ENCODE results near the gene TNRC6B. TPM values are rescaled to one million over a fixed set of nuclear protein-coding genes. Genes with fewer than 3 reads are reported as not detected.

The TNRC6B gene
- polyA plus RNA-seq, 1 donor (not counting 4 experiments of a cell fraction or from before 2014, with no cell fraction given), result 5.6 TPM

GRCh38 chr22:40238425-40239344, 61.0 kb downstream of the TNRC6B start:
- no peak for TF ChIP-seq EZH2 (IDR thresholded peaks at IDR 0.05; ENCODE audit: low read length)
- H3K4me3 ChIP-seq (ENCODE audit: control insufficient read depth in 2 of 3, extremely low read depth in 1 of 3, insufficient read depth in 2 of 3, low read depth in 1 of 3, low read length in 3 of 3), result no peak overlapping the region
- H2AFZ ChIP-seq (ENCODE audit: control insufficient read depth, low read length), result no peak overlapping the region
- H3K36me3 ChIP-seq (ENCODE audit: control insufficient read depth in 2 of 2, extremely low read depth in 1 of 2, insufficient read depth in 2 of 2, low read length in 2 of 2), result peaks cover 3 to 5% of the 10 kb centered on the region in 2 experiments
- no peak for DNase-seq (ENCODE audit: low read depth, low spot score)
- no peaks in the 10 kb centered on the region for H3K9me1 ChIP-seq (ENCODE audit: control insufficient read depth, extremely low read depth, insufficient read depth, low read length)
- peaks cover 59% of the 10 kb centered on the region for H3K4me1 ChIP-seq (ENCODE audit: control insufficient read depth, extremely low read depth, insufficient read depth, low read length)
- H3K79me2 ChIP-seq (ENCODE audit: control insufficient read depth, insufficient read depth, low read length), result peaks cover 29% of the 10 kb centered on the region
- no peaks in the 10 kb centered on the region for H3K27me3 ChIP-seq (ENCODE audit: control insufficient read depth, extremely low read depth, insufficient read depth, low read length)
- peak; percentile 84 for FAIRE-seq
- H3K27ac ChIP-seq (ENCODE audit: control insufficient read depth, insufficient read depth, low read length), result peak overlapping the region; percentile 66
- dilution Hi-C loops (cut with MboI; ENCODE audit: extremely low pct_ligation_motif_present, low sequenced_read_pairs), result no loop called here
- H3K4me2 ChIP-seq (ENCODE audit: control insufficient read depth, extremely low read depth, insufficient read depth, low read depth, low read length), result peak overlapping the region; percentile 33
- peak overlapping the region; percentile 39 for H3K9ac ChIP-seq (ENCODE audit: control insufficient read depth, extremely low read depth, insufficient read depth, low read length)
- no peaks in the 10 kb centered on the region for H4K20me1 ChIP-seq (ENCODE audit: control insufficient read depth, extremely low read depth, insufficient read depth, low read length)
- no peaks in the 10 kb centered on the region for H3K9me3 ChIP-seq (ENCODE audit: control insufficient read depth, low read depth, low read length)

- Histone ChIP-seq H3K4me2 (ENCODE audit: control insufficient read depth, extremely low read depth, insufficient read depth, low read depth, low read length) (peak overlapping the region; percentile 33), H2AFZ (ENCODE audit: control insufficient read depth, low read length) (no peak overlapping the region)
These were observed 61.6 kb downstream of the TNRC6B start for GRCh38 chr22:40239345-40239683.

More at GRCh38 chr22:40239345-40239683, 61.6 kb downstream of the TNRC6B start:
- H4K20me1 ChIP-seq (ENCODE audit: control insufficient read depth, extremely low read depth, insufficient read depth, low read length), result no peaks in the 10 kb centered on the region
- H3K9me1 ChIP-seq (ENCODE audit: control insufficient read depth, extremely low read depth, insufficient read depth, low read length), result peaks cover 3% of the 10 kb centered on the region
- H3K36me3 ChIP-seq (ENCODE audit: control insufficient read depth in 2 of 2, extremely low read depth in 1 of 2, insufficient read depth in 2 of 2, low read length in 2 of 2), result peaks cover 3 to 5% of the 10 kb centered on the region in 2 experiments
- TF ChIP-seq EZH2 (IDR thresholded peaks at IDR 0.05; ENCODE audit: low read length) (no peak), CTCF (optimal IDR thresholded peaks at IDR 0.05 in 1 of 3, IDR thresholded peaks at IDR 0.05 in 1 of 3, conservative IDR thresholded peaks at IDR 0.05 in 1 of 3; ENCODE audit: extremely low read depth in 1 of 3, insufficient read depth in 2 of 3, low read length in 3 of 3) (no peak)
- DNase-seq (ENCODE audit: low read depth, low spot score) (no peak), FAIRE-seq (no peak)
- no peaks in the 10 kb centered on the region for H3K9me3 ChIP-seq (ENCODE audit: control insufficient read depth, low read depth, low read length)
- no peak overlapping the region for H3K4me3 ChIP-seq (ENCODE audit: control insufficient read depth in 2 of 3, extremely low read depth in 1 of 3, insufficient read depth in 2 of 3, low read depth in 1 of 3, low read length in 3 of 3)
- peak overlapping the region; percentile 66 for H3K27ac ChIP-seq (ENCODE audit: control insufficient read depth, insufficient read depth, low read length)
- peaks cover 58% of the 10 kb centered on the region for H3K4me1 ChIP-seq (ENCODE audit: control insufficient read depth, extremely low read depth, insufficient read depth, low read length)
- dilution Hi-C loops (cut with MboI; ENCODE audit: extremely low pct_ligation_motif_present, low sequenced_read_pairs), result no loop called here
- no peaks in the 10 kb centered on the region for H3K27me3 ChIP-seq (ENCODE audit: control insufficient read depth, extremely low read depth, insufficient read depth, low read length)
- peaks cover 30% of the 10 kb centered on the region for H3K79me2 ChIP-seq (ENCODE audit: control insufficient read depth, insufficient read depth, low read length)
- H3K9ac ChIP-seq (ENCODE audit: control insufficient read depth, extremely low read depth, insufficient read depth, low read length), result no peak overlapping the region

All from keratinocyte (primary cell).